Skeletal muscle satellite cell (primary cell): ENCODE results near the gene LYRM1. TPM values are rescaled to one million over a fixed set of nuclear protein-coding genes. Genes with fewer than 3 reads are reported as not detected.
"Not testable (repeated sequence)": the region's sequence is repeated elsewhere in the genome, so short reads cannot be mapped to it uniquely, and the experiment has no call there.

Experiments
- H3K27me3 ChIP-seq: 2 replicates; pipeline ENCODE4 v1.7.0; 2013; ENCODE audit warnings: low read length; ENCODE audit not compliant: control insufficient read depth, insufficient read depth
- H3K36me3 ChIP-seq: 2 replicates; pipeline ENCODE4 v1.7.0; 2013; ENCODE audit warnings: mild to moderate bottlenecking, control low read depth, low read length; ENCODE audit not compliant: insufficient read depth
- H3K4me1 ChIP-seq: 2 replicates; pipeline ENCODE4 v1.7.0; 2013; ENCODE audit warnings: low read length; ENCODE audit not compliant: control insufficient read depth, insufficient read depth
- H3K4me2 ChIP-seq: 2 replicates; pipeline ENCODE4 v1.7.0; 2013; ENCODE audit warnings: mild to moderate bottlenecking, low read length
- H3K4me3 ChIP-seq: 2 replicates; pipeline ENCODE4 v1.7.0; 2013; ENCODE audit warnings: low read length
- H3K9ac ChIP-seq: 2 replicates; pipeline ENCODE4 v1.7.0; 2013; ENCODE audit warnings: mild to moderate bottlenecking, low read depth, low read length, moderate library complexity
- H3K9me3 ChIP-seq: replicated peaks from 2 replicates; pipeline ENCODE4 v1.7.0; 2013; ENCODE audit warnings: mild to moderate bottlenecking, control low read depth, low read length
- total RNA-seq: library from RNA; depleted of rRNA; stranded (reverse); fragments of >200 nt; gene quantifications from 2 replicates; pipeline ENCODE4 v1.2.3, GENCODE V29; 2012; rRNA removed

The LYRM1 gene, protein sequence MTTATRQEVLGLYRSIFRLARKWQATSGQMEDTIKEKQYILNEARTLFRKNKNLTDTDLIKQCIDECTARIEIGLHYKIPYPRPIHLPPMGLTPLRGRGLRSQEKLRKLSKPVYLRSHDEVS
- total RNA-seq, result 50.5 and 66.7 TPM in 2 replicates

DNA sequence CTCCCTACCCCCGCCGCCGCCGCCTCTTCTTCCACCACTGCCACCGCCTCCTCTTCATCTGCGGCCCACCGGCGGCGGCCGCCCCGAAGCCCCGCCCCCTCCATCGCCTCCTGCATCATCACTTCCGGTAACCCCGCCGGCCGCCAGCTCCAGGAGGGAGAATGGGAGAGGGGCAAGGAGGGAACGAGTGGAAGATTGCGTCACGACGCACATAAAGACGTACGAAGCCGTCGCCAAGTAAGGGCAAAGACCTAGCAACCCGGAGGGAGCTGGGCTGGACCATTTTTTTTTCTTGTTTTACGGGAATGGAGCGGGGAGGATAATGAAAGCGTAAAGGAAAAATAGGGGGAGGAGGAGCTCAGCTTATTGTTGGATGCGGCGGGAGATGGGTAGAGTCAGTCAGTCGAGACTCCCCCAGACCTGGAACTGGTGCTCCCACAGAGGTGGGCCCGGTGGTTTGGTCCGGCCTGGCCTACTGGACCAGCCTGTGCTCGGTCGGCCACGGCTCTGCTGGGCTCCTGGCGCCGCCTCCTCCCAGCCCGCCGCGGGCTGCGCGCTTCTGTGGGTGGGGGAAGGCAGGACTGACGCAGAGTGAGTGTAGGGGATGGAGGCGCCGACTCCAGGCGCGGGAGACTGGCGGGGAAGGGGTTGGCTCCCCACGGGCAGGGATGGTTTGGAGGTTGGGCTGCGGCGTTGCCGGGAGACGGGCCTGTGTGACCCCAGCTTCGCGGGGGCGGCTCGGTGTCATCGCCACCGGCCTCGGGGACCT lies at the start of gene LYRM1, which contains the start of gene DCUN1D3:
Gene LYRM1, plus strand, starts transcription at position 473 of the 769 bp plus-strand sequence. CDS start 14,785 bp downstream, outside the sequence.
Gene DCUN1D3, minus strand, starts transcription at position 60 of the 769 bp plus-strand sequence. CDS start 37,820 bp downstream, outside the sequence.
- Histone ChIP-seq H3K4me1 (peaks cover 62% of the 10 kb centered on the region), H3K4me2 (peak within 1 kb of the TSS; percentile 93), H3K36me3 (peaks cover 19% of the 10 kb centered on the region), H3K27me3 (no peaks in the 10 kb centered on the region), H3K9ac (peak within 1 kb of the TSS; percentile 100), H3K9me3 (no peaks in the 10 kb centered on the region), H3K4me3 (peak within 1 kb of the TSS; percentile 90)

DNA sequence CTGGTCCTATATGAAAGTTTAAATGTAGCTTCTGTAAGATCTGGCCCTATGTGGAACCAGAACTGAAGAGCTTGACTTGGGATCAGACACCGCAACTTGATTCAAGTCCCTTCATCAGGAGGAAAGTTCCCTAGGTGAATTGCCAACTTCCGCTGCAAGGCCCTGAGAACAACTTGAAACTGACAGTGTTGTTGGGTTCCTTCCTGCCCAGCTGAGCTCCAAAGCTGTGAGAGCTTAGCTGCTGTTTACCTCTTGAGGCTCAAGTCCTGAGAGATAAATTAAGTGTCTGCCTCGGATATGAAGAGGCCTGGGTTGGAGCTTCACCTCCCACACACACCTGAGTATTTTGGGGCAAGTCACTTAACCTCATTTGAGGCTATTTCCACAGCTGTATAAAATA lies 49.6 kb upstream of the LYRM1 start:
- Histone ChIP-seq H3K36me3 (peaks cover 53% of the 10 kb centered on the region), H3K4me2 (peak overlapping the region; percentile 25), H3K9ac (peak overlapping the region; percentile 71), H3K9me3 (no peaks in the 10 kb centered on the region), H3K4me1 (peaks cover 47% of the 10 kb centered on the region), H3K27me3 (no peaks in the 10 kb centered on the region), H3K4me3 (no peak overlapping the region)

DNA sequence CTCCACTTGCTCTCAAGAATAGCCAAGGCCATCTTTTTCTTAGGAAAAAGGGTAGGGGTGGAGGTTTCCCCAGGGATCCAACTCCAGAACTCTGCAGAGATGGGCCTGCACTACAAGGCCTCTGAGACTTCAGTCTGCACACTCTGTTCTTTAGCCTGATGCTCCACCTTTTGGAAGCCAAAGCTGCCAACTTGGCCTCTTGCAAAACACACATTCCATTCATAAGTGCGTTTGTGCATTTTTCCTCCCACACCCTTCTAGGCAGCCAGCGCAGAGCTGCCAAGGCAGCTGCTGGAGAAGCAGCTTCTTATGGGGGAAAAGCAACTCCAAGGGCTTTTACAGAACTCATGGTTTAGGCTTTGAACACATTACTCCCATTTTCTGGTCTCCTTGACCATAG lies 49.0 kb upstream of the LYRM1 start:
- H3K9me3 ChIP-seq, result no peaks in the 10 kb centered on the region
- peak overlapping the region; percentile 57 for H3K4me2 ChIP-seq
- H3K4me1 ChIP-seq, result peaks cover 47% of the 10 kb centered on the region
- peak overlapping the region; percentile 71 for H3K9ac ChIP-seq
- peaks cover 53% of the 10 kb centered on the region for H3K36me3 ChIP-seq
- no peak overlapping the region for H3K4me3 ChIP-seq
- H3K27me3 ChIP-seq, result no peaks in the 10 kb centered on the region

DNA sequence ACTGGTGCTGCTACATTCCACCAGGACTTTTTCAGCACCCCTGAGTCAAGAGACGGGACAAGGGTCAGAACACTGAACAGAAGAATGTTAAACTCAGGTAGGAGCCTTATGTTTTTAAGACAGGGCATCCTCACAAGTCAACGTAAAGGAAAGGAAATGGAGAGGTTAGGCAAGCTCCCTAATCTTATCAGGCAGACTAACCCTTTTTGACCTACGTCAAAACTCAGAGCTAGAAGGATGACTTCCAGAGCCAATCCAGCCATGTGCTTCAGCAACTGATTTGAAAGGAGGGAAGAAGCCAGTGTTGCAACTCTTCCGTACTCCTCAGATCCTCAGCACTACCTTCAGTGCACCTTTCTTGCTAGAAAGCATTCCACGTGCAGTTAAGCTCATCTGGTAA lies 47.4 kb upstream of the LYRM1 start:
- Histone ChIP-seq H3K4me3 (no peak overlapping the region), H3K4me1 (peaks cover 47% of the 10 kb centered on the region), H3K9me3 (no peaks in the 10 kb centered on the region), H3K9ac (no peak overlapping the region), H3K36me3 (peaks cover 61% of the 10 kb centered on the region), H3K27me3 (no peaks in the 10 kb centered on the region), H3K4me2 (no peak overlapping the region)

DNA sequence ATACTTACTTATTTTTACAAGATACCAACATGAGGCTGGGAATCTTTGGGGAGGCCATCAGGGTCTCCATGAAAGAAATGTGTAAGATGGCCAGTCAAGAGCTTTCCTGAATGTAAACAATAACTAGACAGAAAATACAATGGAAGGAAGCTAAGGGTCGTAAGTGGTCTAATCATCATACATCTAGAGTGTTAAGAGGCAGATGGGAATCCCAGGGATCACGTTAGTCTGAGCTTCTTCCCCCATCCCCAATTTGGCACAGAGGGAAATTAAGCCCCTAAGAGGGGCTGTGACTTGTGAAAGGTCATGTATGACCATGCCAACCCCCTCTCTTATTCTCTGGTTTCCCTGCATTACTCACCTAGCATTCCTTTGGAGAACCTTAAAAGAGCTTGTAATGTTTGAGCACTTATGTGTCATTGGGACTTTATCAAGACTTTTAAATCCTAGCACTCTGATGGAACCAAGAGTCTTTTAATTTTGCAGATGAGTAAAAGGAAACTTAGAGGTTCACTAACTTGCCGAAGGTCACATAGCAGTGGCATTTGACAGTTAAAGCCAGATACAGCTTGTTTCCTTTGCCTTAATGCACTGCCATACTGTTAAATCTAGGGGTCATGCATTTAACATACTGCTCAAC lies 46.5 kb upstream of the LYRM1 start:
- Histone ChIP-seq H3K9ac (no peak overlapping the region), H3K36me3 (peaks cover 58% of the 10 kb centered on the region), H3K27me3 (no peaks in the 10 kb centered on the region), H3K4me2 (no peak overlapping the region), H3K9me3 (no peaks in the 10 kb centered on the region), H3K4me3 (no peak overlapping the region), H3K4me1 (peaks cover 47% of the 10 kb centered on the region)

DNA sequence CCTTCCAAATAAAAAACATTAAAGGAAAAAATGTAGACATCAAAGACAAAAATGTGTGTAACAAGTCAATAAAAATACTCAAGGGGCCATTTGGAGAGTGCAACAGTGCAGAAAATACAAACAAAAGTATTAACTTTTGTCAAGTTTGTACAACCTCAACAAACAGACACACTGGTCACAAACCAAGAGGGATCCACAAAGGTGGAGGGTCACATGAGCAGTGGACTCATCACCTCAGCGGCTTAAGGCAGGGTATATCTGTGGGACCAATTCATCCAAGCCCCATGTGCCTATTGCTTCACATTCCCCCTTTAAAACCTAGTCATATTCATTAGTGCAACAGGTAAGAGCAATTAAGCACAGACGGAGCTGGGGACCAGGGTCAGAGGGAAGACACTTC lies 45.6 kb upstream of the LYRM1 start:
- peaks cover 43% of the 10 kb centered on the region for H3K4me1 ChIP-seq
- no peaks in the 10 kb centered on the region for H3K27me3 ChIP-seq
- H3K9me3 ChIP-seq, result no peaks in the 10 kb centered on the region
- no peak overlapping the region for H3K9ac ChIP-seq
- H3K4me2 ChIP-seq, result no peak overlapping the region
- H3K4me3 ChIP-seq, result no peak overlapping the region
- H3K36me3 ChIP-seq, result peaks cover 67% of the 10 kb centered on the region

DNA sequence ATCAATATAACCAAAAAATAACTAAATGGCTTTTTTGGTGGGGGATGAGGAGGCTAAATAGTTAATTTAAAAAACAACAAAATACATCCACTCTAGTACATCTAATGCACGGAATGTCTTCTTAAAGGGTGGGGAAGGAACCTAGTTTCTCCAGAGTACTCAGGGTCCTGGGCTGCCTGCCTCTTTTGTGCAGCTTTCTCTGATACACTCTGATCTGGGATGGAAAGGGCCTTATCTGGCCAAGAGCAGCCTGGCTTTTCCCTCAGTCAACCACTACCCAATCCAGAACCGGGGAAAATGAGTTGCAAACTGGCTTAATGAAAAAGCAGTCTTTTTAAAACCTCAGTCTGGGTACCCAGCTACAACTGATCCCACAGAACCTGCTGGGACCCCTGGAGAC lies 43.3 kb upstream of the LYRM1 start:
- Histone ChIP-seq H3K9me3 (no peaks in the 10 kb centered on the region), H3K4me1 (peaks cover 22% of the 10 kb centered on the region), H3K9ac (no peak overlapping the region), H3K36me3 (peaks cover 82% of the 10 kb centered on the region), H3K4me3 (no peak overlapping the region), H3K27me3 (no peaks in the 10 kb centered on the region), H3K4me2 (no peak overlapping the region)

DNA sequence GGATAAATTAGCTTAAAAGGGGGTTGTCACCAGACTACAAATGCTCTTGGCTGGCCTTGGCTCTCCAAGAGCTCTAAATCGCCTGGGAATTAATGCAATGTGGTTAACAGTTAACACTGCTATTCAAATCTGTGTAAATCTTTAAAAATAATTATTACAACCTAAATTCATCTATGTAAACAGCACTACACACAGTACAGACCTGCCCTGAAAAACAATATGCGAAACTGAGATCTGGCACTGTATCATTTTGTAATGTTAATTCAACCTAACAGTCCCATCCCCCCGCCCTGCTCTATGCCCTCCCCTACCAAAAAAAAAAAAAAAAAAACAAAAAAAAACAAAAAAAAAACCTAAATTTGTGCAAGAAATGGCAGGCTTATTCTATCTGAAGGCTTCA lies 41.3 kb upstream of the LYRM1 start:
- Histone ChIP-seq H3K4me1 (peaks cover 2% of the 10 kb centered on the region), H3K4me2 (no peak overlapping the region), H3K4me3 (no peak overlapping the region), H3K9ac (no peak overlapping the region), H3K9me3 (no peaks in the 10 kb centered on the region), H3K36me3 (peaks cover 70% of the 10 kb centered on the region), H3K27me3 (no peaks in the 10 kb centered on the region)

DNA sequence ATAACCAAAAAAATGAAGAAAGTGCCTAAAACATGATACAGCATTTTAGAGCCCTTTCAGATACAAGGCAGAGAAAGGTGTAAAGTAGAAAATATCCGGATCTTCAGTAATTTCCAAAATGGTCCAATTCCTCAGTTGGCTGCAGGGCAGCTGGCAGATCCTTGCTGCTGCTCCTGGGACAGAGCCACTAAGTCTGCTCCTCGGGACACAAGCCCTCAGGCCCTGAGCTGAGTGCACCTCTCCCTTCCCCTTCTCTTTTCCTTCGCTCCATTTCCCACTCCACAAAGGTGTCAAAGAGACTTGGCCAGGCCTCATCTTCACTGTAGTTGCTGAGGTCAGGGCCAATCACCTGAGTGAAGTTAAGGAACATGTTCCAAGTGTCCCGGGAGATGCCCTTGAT lies 40.9 kb upstream of the LYRM1 start:
- H3K4me2 ChIP-seq, result no peak overlapping the region
- no peak overlapping the region for H3K4me3 ChIP-seq
- peaks cover 3% of the 10 kb centered on the region for H3K4me1 ChIP-seq
- no peaks in the 10 kb centered on the region for H3K9me3 ChIP-seq
- H3K36me3 ChIP-seq, result peaks cover 68% of the 10 kb centered on the region
- no peak overlapping the region for H3K9ac ChIP-seq
- no peaks in the 10 kb centered on the region for H3K27me3 ChIP-seq

DNA sequence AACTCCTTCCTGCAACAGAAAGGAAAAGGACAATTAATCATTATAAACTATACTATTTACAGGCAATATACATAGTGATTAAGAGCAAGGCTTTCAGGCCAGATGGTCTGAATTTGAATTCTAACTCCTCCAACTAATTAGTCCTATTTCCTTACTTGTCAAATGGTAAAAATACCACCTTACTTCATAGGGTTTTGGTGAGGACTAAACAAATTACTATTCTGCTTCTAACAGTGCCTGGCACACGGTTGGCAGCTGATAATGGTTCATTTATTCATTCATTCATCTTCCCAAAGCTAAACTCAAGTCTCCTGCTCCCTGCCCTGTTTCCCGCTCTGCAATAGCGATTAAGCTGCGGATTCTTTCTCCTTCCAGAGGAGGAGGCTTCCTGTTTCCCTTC lies 40.2 kb upstream of the LYRM1 start:
- Histone ChIP-seq H3K4me1 (peaks cover 9% of the 10 kb centered on the region), H3K9me3 (no peaks in the 10 kb centered on the region), H3K27me3 (no peaks in the 10 kb centered on the region), H3K4me3 (no peak overlapping the region), H3K9ac (no peak overlapping the region), H3K36me3 (peaks cover 63% of the 10 kb centered on the region), H3K4me2 (no peak overlapping the region)

DNA sequence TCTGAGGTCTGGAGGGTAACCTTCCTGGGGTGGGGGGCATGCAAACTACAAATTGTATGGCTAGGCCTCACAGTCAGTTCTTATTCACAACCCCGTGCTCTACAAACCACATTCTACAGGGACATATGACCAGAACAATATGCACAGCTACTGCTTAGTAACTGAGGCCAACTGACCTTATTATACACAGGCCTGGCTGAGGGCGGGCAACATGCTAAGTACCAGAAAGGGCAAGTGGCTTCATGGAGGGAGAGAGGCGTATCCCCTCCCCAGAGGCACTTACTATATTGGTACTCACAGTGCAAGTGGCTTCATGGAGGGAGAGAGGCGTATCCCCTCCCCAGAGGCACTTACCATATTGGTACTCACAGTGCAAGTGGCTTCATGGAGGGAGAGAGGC lies 39.6 kb upstream of the LYRM1 start:
- H3K27me3 ChIP-seq, H3K4me2 ChIP-seq, H3K4me3 ChIP-seq, H3K9me3 ChIP-seq, H3K9ac ChIP-seq: not testable (repeated sequence)
- Histone ChIP-seq H3K36me3 (peaks cover 56% of the 10 kb centered on the region), H3K4me1 (peaks cover 16% of the 10 kb centered on the region)
